IMR-90 (cell line): ENCODE data around the gene SARS1. TPM values are rescaled to one million over a fixed set of nuclear protein-coding genes. Genes with fewer than 3 reads are reported as not detected.
"Not testable (repeated sequence)": the region's sequence is repeated elsewhere in the genome, so short reads cannot be mapped to it uniquely, and the experiment has no call there.

Experiments used
- ATAC-seq: fragments of 200-7000 bp; cut with Tn5 transposase; 2 replicates; pipeline ENCODE4 v1.9.1; 2020; ENCODE audit warnings: low read depth, mild to moderate bottlenecking, moderate library complexity
- BruUV-seq: library from RNA; stranded (reverse); fragments of 400-500 nt; replicated peaks from 2 replicates; lab custom pipeline; 2021; lab: Mats Ljungman, UMichigan
- CTCF ChIA-PET: fragments of 300-600 bp; formaldehyde crosslinking; extraction: SDS; loops from one replicate; lab custom pipeline; 2021; ENCODE audit warnings: antibody characterized with exemption; lab: Yijun Ruan, JAX
- POLR2A ChIA-PET: fragments of 300-600 bp; sonication (Branson Sonifier 250); formaldehyde crosslinking; loops from one replicate; lab custom pipeline; 2022; ENCODE audit warnings: antibody characterized with exemption; ENCODE audit not compliant: unreplicated experiment; lab: Charles Lee
- DNase-seq: peaks from one replicate; pipeline ENCODE4 v3.0.0; 2013
- H2AFZ ChIP-seq: replicated peaks from 2 replicates; pipeline ENCODE3; 2013; ENCODE audit warnings: low read length, mild to moderate bottlenecking; ENCODE audit not compliant: poor library complexity
- H2AK5ac ChIP-seq: 2 replicates; pipeline ENCODE4 v1.6.1; 2013; ENCODE audit warnings: low read depth, low read length, inconsistent platforms
- H2AK9ac ChIP-seq: replicated peaks from 2 replicates; pipeline ENCODE3; 2013; ENCODE audit warnings: mild to moderate bottlenecking, low read depth, low read length, moderate library complexity; ENCODE audit not compliant: poor library complexity
- H2BK120ac ChIP-seq: 2 replicates; pipeline ENCODE4 v1.6.1; 2013; ENCODE audit warnings: low read depth, low read length, inconsistent platforms
- H2BK15ac ChIP-seq: 3 replicates; pipeline ENCODE4 v1.6.1; 2013; ENCODE audit warnings: low read depth, low read length, inconsistent platforms
- H2BK20ac ChIP-seq: 2 replicates; pipeline ENCODE4 v1.6.1; 2013; ENCODE audit warnings: low read depth, mild to moderate bottlenecking, inconsistent platforms, low read length, moderate library complexity
- H2BK5ac ChIP-seq: 2 replicates; pipeline ENCODE4 v1.6.1; 2013; ENCODE audit warnings: mild to moderate bottlenecking, low read depth, low read length, inconsistent platforms; ENCODE audit not compliant: poor library complexity, severe bottlenecking
- H3K14ac ChIP-seq: replicated peaks from 2 replicates; pipeline ENCODE4 v1.6.1; 2013; ENCODE audit warnings: low read depth, low read length, inconsistent platforms
- H3K18ac ChIP-seq: 2 replicates; pipeline ENCODE4 v1.6.1; 2013; ENCODE audit warnings: low read depth, low read length, control low read depth
- H3K23ac ChIP-seq: 2 replicates; pipeline ENCODE4 v1.6.1; 2013; ENCODE audit warnings: low read depth, low read length, inconsistent platforms
- H3K27ac ChIP-seq: 2 replicates; pipeline ENCODE4 v1.5.1; 2013; ENCODE audit warnings: mild to moderate bottlenecking, control low read depth, low read length; ENCODE audit not compliant: insufficient read depth
- H3K27me3 ChIP-seq: 2 replicates; pipeline ENCODE4 v1.6.1; 2013; ENCODE audit warnings: low read length; ENCODE audit not compliant: control insufficient read depth, insufficient read depth
- H3K36me3 ChIP-seq: 2 replicates; pipeline ENCODE4 v1.6.1; 2013; ENCODE audit warnings: low read length, mixed read lengths; ENCODE audit not compliant: control insufficient read depth, insufficient read depth
- H3K4ac ChIP-seq: 2 replicates; pipeline ENCODE4 v1.6.1; 2013; ENCODE audit warnings: low read depth, low read length, inconsistent platforms
- H3K4me1 ChIP-seq: 2 replicates; pipeline ENCODE4 v1.6.1; 2013; ENCODE audit warnings: low read length, mixed read lengths; ENCODE audit not compliant: control insufficient read depth, insufficient read depth
- H3K4me2 ChIP-seq: 2 replicates; pipeline ENCODE4 v1.6.1; 2013; ENCODE audit warnings: low read depth, mild to moderate bottlenecking, control low read depth, low read length, moderate library complexity
- H3K4me3 ChIP-seq: 2 replicates; pipeline ENCODE4 v1.5.1; 2013; ENCODE audit warnings: low read depth, mild to moderate bottlenecking, control low read depth, low read length, moderate library complexity; ENCODE audit not compliant: insufficient read depth
- H3K56ac ChIP-seq: 2 replicates; pipeline ENCODE4 v1.6.1; 2013; ENCODE audit warnings: low read length, inconsistent platforms; ENCODE audit not compliant: insufficient read depth; ENCODE audit errors: extremely low read depth
- H3K79me1 ChIP-seq, 2 experiments: 2 replicates each; pipeline ENCODE4 v1.6.1; 2013; ENCODE audit warnings: low read length in 2 of 2, inconsistent platforms in 1 of 2, low read depth in 1 of 2
- H3K9ac ChIP-seq: 2 replicates; pipeline ENCODE4 v1.6.1; 2013; ENCODE audit warnings: low read depth, low read length, control low read depth
- H3K9me1 ChIP-seq: 2 replicates; pipeline ENCODE4 v1.6.1; 2013; ENCODE audit warnings: low read length, inconsistent platforms; ENCODE audit not compliant: insufficient read depth
- H3K9me3 ChIP-seq: 2 replicates; pipeline ENCODE4 v1.6.1; 2013; ENCODE audit warnings: low read length; ENCODE audit not compliant: control insufficient read depth, insufficient read depth
- H4K20me1 ChIP-seq: 2 replicates; pipeline ENCODE4 v1.6.1; 2013; ENCODE audit warnings: low read length, inconsistent platforms; ENCODE audit not compliant: insufficient read depth
- H4K5ac ChIP-seq: 2 replicates; pipeline ENCODE4 v1.6.1; 2013; ENCODE audit warnings: mild to moderate bottlenecking, low read depth, low read length, control low read depth
- H4K8ac ChIP-seq, 2 experiments: 2 replicates each; pipeline ENCODE4 v1.6.1; 2013; ENCODE audit warnings: low read depth in 2 of 2, low read length in 2 of 2, control low read depth in 1 of 2, inconsistent platforms in 1 of 2
- H4K91ac ChIP-seq: 2 replicates; pipeline ENCODE4 v1.6.1; 2013; ENCODE audit warnings: low read depth, low read length, inconsistent platforms; ENCODE audit not compliant: insufficient read depth
- RAD21 ChIP-seq: IDR thresholded peaks from 2 replicates; pipeline ENCODE4 v1.6.1; 2012; ENCODE audit warnings: low read length, improper control_type of control experiment
- WGBS, 2 experiments: methylation state at CpG; one replicate each; pipeline versions ENCODE4 v1.1.5 to v1.1.7; 2013; ENCODE audit warnings: missing lambda C conversion rate in 2 of 2; ENCODE audit not compliant: insufficient read length in 1 of 2; ENCODE audit errors: extremely low coverage in 2 of 2; 5-methylcytosine and 5-hydroxymethylcytosine counted together
- dilution Hi-C: fragments of 300-500 bp; cut with HindIII; formaldehyde crosslinking; loops from one replicate; pipeline ENCODE4 v1.14.3; 2018; ENCODE audit warnings: low sequenced_read_pairs; ENCODE audit not compliant: unreplicated experiment
- in situ Hi-C: fragments of 300-500 bp; cut with MboI; formaldehyde crosslinking; loops from 3 replicates; pipeline ENCODE4 v1.14.3; 2019; ENCODE audit warnings: low sequenced_read_pairs, inconsistent platforms, mixed read lengths
- intact Hi-C: fragments of 100-400 bp; cut with micrococcal nuclease; formaldehyde crosslinking; loops from 2 replicates; pipeline ENCODE4 v1.10.0; 2022
- polyA plus RNA-seq, 3 experiments: library from polyadenylated mRNA; depleted of rRNA; stranded (reverse); fragments of >200 nt; gene quantifications; 2 replicates each; pipeline ENCODE4 v1.2.3, GENCODE V29; 2012; ENCODE audit warnings: low replicate concordance in 1 of 3
- total RNA-seq: library from RNA; depleted of rRNA; stranded (reverse); fragments of >200 nt; gene quantifications from 2 replicates; pipeline ENCODE4 v1.2.3, GENCODE V29; 2012

Gene SARS1
- total and polyA plus RNA-seq, 2 of the 4 experiments (the other 2 are of a cell fraction), result 231 to 348 TPM

DNA sequence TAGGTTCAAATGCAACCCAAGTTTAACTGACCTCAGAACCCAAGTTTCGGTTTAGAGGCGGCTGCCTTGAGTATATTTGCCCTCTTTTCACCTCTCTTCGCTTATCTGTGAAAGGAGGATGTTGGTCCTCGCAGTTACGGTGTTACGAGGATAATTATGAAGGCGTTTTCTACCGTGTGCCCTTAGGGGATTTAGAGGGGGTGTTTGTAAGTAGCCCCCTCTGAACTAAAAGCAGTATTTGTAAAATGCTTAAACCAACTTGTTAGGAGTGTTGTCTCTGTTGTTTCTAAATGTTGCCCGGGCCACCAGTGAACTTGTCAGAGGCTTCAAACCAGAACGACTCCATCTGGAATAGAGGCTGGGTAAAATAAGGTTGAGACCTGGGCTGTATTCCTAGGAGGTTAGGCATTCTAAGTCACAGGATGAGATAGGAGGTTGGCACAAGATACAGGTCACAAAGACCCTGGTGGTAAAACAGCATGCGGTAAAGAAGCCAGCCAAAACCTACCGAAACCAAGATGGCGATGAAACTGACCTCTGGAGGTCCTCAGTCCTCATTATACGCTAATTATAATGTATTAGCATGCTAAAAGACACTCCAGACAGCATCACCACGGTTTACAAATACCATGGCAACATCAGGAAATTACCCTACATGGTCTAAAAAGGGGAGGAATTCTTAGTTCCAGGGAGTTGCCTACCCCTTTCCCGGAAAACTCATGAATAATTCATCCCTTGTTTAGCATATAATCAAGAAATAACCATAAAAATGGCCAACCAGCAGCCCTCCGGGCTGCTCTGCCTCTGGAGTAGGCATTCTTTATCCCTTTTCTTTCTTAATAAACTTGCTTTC is 70.3 kb downstream of the SARS1 start:
- DNase-seq (no peak), ATAC-seq (no peak)
- H3K9me3 ChIP-seq, result no peaks in the 10 kb centered on the region
- H3K9ac ChIP-seq, result peak overlapping the region; percentile 89
- peak overlapping the region; percentile 88 for H3K4me2 ChIP-seq
- 93% methylated on average over 3 of the region's 17 CpGs; no CpG with 5 or more reads in 1 of the 2 experiments for WGBS, 2 experiments
- H3K4me1 ChIP-seq, result peaks cover 5% of the 10 kb centered on the region
- peak overlapping the region; percentile 97 to 100 for H4K8ac ChIP-seq
- no peaks in the 10 kb centered on the region for H4K20me1 ChIP-seq
- POLR2A ChIA-PET, result interaction anchor here (0.8 kb wide), 1 partner anchor 109 kb away, joined by 4 read pairs; no protein-coding TSS in a partner anchor
- peak overlapping the region; percentile 92 for H3K56ac ChIP-seq
- H3K79me1 ChIP-seq, result peaks cover 15 to 39% of the 10 kb centered on the region in 2 experiments
- in situ Hi-C loops, result no loop called here
- H3K27me3 ChIP-seq, result no peaks in the 10 kb centered on the region
- H4K5ac ChIP-seq, result peak overlapping the region; percentile 91
- H2BK15ac ChIP-seq, result peak overlapping the region; percentile 93; the same call in 2 of the 3 replicates
- BruUV-seq, result no TSS peak
- 0 out of 2 replicates have a peak, but pooled peaks cover 4% of the 10 kb centered on the region for H3K9me1 ChIP-seq
- peak overlapping the region; percentile 85 for H2BK5ac ChIP-seq
- peak overlapping the region; percentile 67 for H3K18ac ChIP-seq
- TF ChIP-seq RAD21, result no peak
- H3K4ac ChIP-seq, result peak overlapping the region; percentile 85
- H3K23ac ChIP-seq, result peak overlapping the region; percentile 78
- H4K91ac ChIP-seq, result peak overlapping the region; percentile 76
- H3K27ac ChIP-seq, result peak overlapping the region; percentile 93
- peak overlapping the region; percentile 79 for H3K14ac ChIP-seq
- peak overlapping the region; percentile 78 for H2AK5ac ChIP-seq
- peak overlapping the region; percentile 91 for H2AK9ac ChIP-seq
- H2BK120ac ChIP-seq, result peak overlapping the region; percentile 71
- H3K36me3 ChIP-seq, result peaks cover 6% of the 10 kb centered on the region
- H3K4me3 ChIP-seq, result peak overlapping the region; percentile 63
- peak overlapping the region; percentile 5 for H2BK20ac ChIP-seq
- peak overlapping the region; percentile 95 for H2AFZ ChIP-seq
- CTCF ChIA-PET, result interaction anchor here (1.2 kb wide), 1 partner anchor 110 kb away, joined by 4 read pairs; no protein-coding TSS in a partner anchor
- intact Hi-C loops, result loop anchor here (1.0 to 10.0 kb wide), 4 partner anchors 15 to 341 kb away; no protein-coding TSS in a partner anchor
- dilution Hi-C loops, result no loop called here

DNA sequence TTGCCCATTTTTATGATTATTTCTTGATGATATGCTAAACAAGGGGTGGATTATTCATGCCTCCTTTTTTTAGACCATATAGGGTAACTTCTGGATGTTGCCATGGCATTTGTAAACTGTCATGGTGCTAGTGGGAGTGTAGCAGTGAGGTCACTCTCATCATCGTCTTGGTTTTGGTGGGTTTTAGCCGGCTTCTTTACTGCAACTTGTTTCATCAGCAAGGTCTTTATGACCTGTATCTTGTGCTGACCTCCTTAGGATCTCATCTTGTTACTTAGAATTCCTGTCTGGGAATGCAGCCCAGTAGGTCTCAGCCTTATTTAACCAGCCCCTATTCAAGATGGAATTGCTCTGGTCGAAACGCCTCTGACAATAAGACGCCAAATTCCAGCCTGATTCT is 73.0 kb downstream of the SARS1 start:
- H3K36me3 ChIP-seq, POLR2A ChIA-PET, H3K56ac ChIP-seq, H3K4me2 ChIP-seq, BruUV-seq, H3K23ac ChIP-seq, H4K91ac ChIP-seq, H4K20me1 ChIP-seq, H3K18ac ChIP-seq, H4K5ac ChIP-seq, H3K27ac ChIP-seq, H3K27me3 ChIP-seq, H2BK20ac ChIP-seq, in situ Hi-C loops, H2AFZ ChIP-seq, H3K4me1 ChIP-seq, H3K4ac ChIP-seq, H3K14ac ChIP-seq, H2BK120ac ChIP-seq, ATAC-seq, H3K9me3 ChIP-seq, H3K9me1 ChIP-seq, H4K8ac ChIP-seq, DNase-seq, H3K4me3 ChIP-seq, H2BK15ac ChIP-seq, H2AK9ac ChIP-seq, CTCF ChIA-PET, H3K9ac ChIP-seq, H2BK5ac ChIP-seq, H2AK5ac ChIP-seq, dilution Hi-C loops: not testable (repeated sequence)
- intact Hi-C loops, result loop anchor here (10.0 kb wide), 1 partner anchor 338 kb away; no protein-coding TSS in a partner anchor
- peaks cover 3 to 15% of the 10 kb centered on the region in 2 experiments; a peak in 3 of 4 replicates for H3K79me1 ChIP-seq
- WGBS, 2 experiments, result no CpG with 5 or more reads among the region's 5 CpGs
